ENCODE data around the gene CDH4. TPM values are rescaled to one million over a fixed set of nuclear protein-coding genes. Genes with fewer than 3 reads are reported as not detected.

The CDH4 gene
- total and polyA plus RNA-seq, 9 of the 15 experiments (the other 6 are each of a cell fraction or from before 2014, with no cell fraction given), result 0.04 TPM; not detected in 8

GRCh38 chr20:61696181-61696735, 444.2 kb downstream of the CDH4 start:
- no peak overlapping the region for H3K4me3 ChIP-seq
- no peak overlapping the region for H3K9ac ChIP-seq (ENCODE audit: insufficient read depth in 1 of 2, low read depth in 2 of 2, low read length in 2 of 2)
- no peak overlapping the region for H3K4me2 ChIP-seq (ENCODE audit: insufficient read depth, low read length)
- FAIRE-seq (no peak), DNase-seq (ENCODE audit: extremely low read depth in 1 of 4, low spot score in 3 of 4) (no peak), ATAC-seq (no peak)
- no peaks in the 10 kb centered on the region for H3K9me3 ChIP-seq (replicated peaks; ENCODE audit: control insufficient read depth, insufficient read depth, low read depth, low read length)
- no peak overlapping the region for H3K27ac ChIP-seq (ENCODE audit: extremely low read depth, low read depth, low read length)
- no peak overlapping the region for H2AFZ ChIP-seq (ENCODE audit: low read depth, low read length)
- 2% methylated on average over 10 of the region's 10 CpGs for WGBS (ENCODE audit: insufficient coverage, low coverage, missing lambda C conversion rate)
- no peaks in the 10 kb centered on the region for H3K79me2 ChIP-seq (ENCODE audit: control insufficient read depth, insufficient read depth, low read length)
- peaks cover 30 to 81% of the 10 kb centered on the region in 2 experiments; a peak in 4 of 5 replicates for H3K27me3 ChIP-seq (ENCODE audit: control insufficient read depth in 2 of 2, insufficient read depth in 2 of 2, low read length in 2 of 2)
- intact Hi-C loops (cut with micrococcal nuclease) (no loop called here), in situ Hi-C loops (cut with MboI) (no loop called here)
- H4K20me1 ChIP-seq (replicated peaks; ENCODE audit: control insufficient read depth, insufficient read depth, low read length), result peaks cover 20% of the 10 kb centered on the region
- TF ChIP-seq TCF7 (IDR thresholded peaks at IDR 0.05; ENCODE audit: borderline replicate concordance) (no peak), ZNF717 (CRISPR knock-in tag; IDR thresholded peaks at IDR 0.05) (no peak), TAL1 (IDR thresholded peaks at IDR 0.05) (no peak), TEAD4 (IDR thresholded peaks at IDR 0.05; ENCODE audit: low read length) (no peak), TEAD4 (CRISPR knock-in tag; IDR thresholded peaks at IDR 0.05; ENCODE audit: borderline replicate concordance) (no peak), ETS2 (tag; IDR thresholded peaks at IDR 0.05; ENCODE audit: borderline replicate concordance, poor library complexity, severe bottlenecking) (no peak), ZNF511 (CRISPR knock-in tag; IDR thresholded peaks at IDR 0.05) (no peak), NFIX (CRISPR knock-in tag; IDR thresholded peaks at IDR 0.05; ENCODE audit: low read depth) (no peak), RNF219 (CRISPR knock-in tag; IDR thresholded peaks at IDR 0.05) (no peak), EWSR1 (IDR thresholded peaks at IDR 0.05; ENCODE audit: borderline replicate concordance, low read depth, partially characterized antibody) (no peak), COPS2 (conservative IDR thresholded peaks at IDR 0.05) (no peak), CHCHD3 (CRISPR knock-in tag; IDR thresholded peaks at IDR 0.05) (no peak), FOXO4 (CRISPR knock-in tag; IDR thresholded peaks at IDR 0.05) (no peak), ZNF197 (CRISPR knock-in tag; IDR thresholded peaks at IDR 0.05; ENCODE audit: low read depth) (no peak), HDAC3 (IDR thresholded peaks at IDR 0.05; ENCODE audit: borderline replicate concordance, partially characterized antibody) (no peak)
- H3K9me1 ChIP-seq (ENCODE audit: control insufficient read depth, insufficient read depth, low read length), result no peaks in the 10 kb centered on the region
- H3K4me1 ChIP-seq (replicated peaks in 1 of 2; ENCODE audit: control insufficient read depth in 2 of 2, insufficient read depth in 2 of 2, low read length in 2 of 2), result no peaks in the 10 kb centered on the region
- ChIA-PET CTCF (ENCODE audit: low intra/inter-chr PET ratio) (no interaction called here), POLR2A (no interaction called here)
- H3K36me3 ChIP-seq (ENCODE audit: control insufficient read depth, insufficient read depth, low read length), result no peaks in the 10 kb centered on the region
- no TSS peak for BruUV-seq (replicated peaks)
